Neuronal stem cell (in vitro differentiated cells): ENCODE data around the gene ALG1.
"Not testable (repeated sequence)": the region's sequence is repeated elsewhere in the genome, so short reads cannot be mapped to it uniquely, and the experiment has no call there.

Experiments
- DNase-seq: peaks from one replicate; pipeline ENCODE4 v3.0.0-alpha.2; 2013; ENCODE audit warnings: low spot score
- H2AFZ ChIP-seq: one replicate; pipeline ENCODE4 v1.6.1; 2013; ENCODE audit warnings: mild to moderate bottlenecking, low read length, inconsistent platforms
- H2AK5ac ChIP-seq: 2 replicates; pipeline ENCODE4 v1.6.1; 2013; ENCODE audit warnings: low read depth, mild to moderate bottlenecking, inconsistent platforms, low read length, moderate library complexity, mixed read lengths
- H2BK120ac ChIP-seq: 2 replicates; pipeline ENCODE4 v1.6.1; 2013; ENCODE audit warnings: low read depth, mild to moderate bottlenecking, inconsistent platforms, low read length, moderate library complexity, mixed read lengths
- H2BK12ac ChIP-seq: one replicate; pipeline ENCODE4 v1.6.1; 2013; ENCODE audit warnings: low read length, inconsistent platforms
- H2BK15ac ChIP-seq: 2 replicates; pipeline ENCODE4 v1.6.1; 2013; ENCODE audit warnings: mild to moderate bottlenecking, low read length, inconsistent platforms, mixed read lengths
- H2BK5ac ChIP-seq: one replicate; pipeline ENCODE4 v1.6.1; 2013; ENCODE audit warnings: inconsistent platforms, mild to moderate bottlenecking, low read length, moderate library complexity
- H3K14ac ChIP-seq: one replicate; pipeline ENCODE4 v1.6.1; 2013; ENCODE audit warnings: low read length, inconsistent platforms
- H3K18ac ChIP-seq: 2 replicates; pipeline ENCODE4 v1.6.1; 2013; ENCODE audit warnings: low read length, inconsistent platforms
- H3K23ac ChIP-seq: 2 replicates; pipeline ENCODE4 v1.6.1; 2013; ENCODE audit warnings: low read depth, mild to moderate bottlenecking, mixed read lengths, low read length, inconsistent platforms; ENCODE audit not compliant: poor library complexity
- H3K27ac ChIP-seq: replicated peaks from 3 replicates; pipeline ENCODE4 v1.5.1; 2013; ENCODE audit warnings: low read length, inconsistent platforms
- H3K27me3 ChIP-seq, 3 experiments: 2 replicates each; pipeline ENCODE4 v1.6.1; 2013; ENCODE audit warnings: low read length in 3 of 3, mild to moderate bottlenecking in 2 of 3, inconsistent platforms in 1 of 3, low read depth in 1 of 3, mixed read lengths in 1 of 3, moderate library complexity in 1 of 3; ENCODE audit not compliant: control insufficient read depth in 3 of 3, insufficient read depth in 3 of 3
- H3K36me3 ChIP-seq, 2 donors: replicated peaks in 1 of 2; 2 replicates each; pipeline ENCODE4 v1.6.1; 2013; ENCODE audit warnings: low read length in 2 of 2; ENCODE audit not compliant: control insufficient read depth in 2 of 2, insufficient read depth in 2 of 2
- H3K4ac ChIP-seq: 2 replicates; pipeline ENCODE4 v1.6.1; 2013; ENCODE audit warnings: inconsistent platforms, mild to moderate bottlenecking, low read length, moderate library complexity
- H3K4me1 ChIP-seq, 2 donors: 1 replicate in 1 of 2; 2 replicates in 1 of 2; pipeline ENCODE4 v1.6.1; 2013; ENCODE audit warnings: low read length in 2 of 2, low read depth in 1 of 2; ENCODE audit not compliant: control insufficient read depth in 2 of 2, insufficient read depth in 1 of 2
- H3K4me2 ChIP-seq: one replicate; pipeline ENCODE4 v1.6.1; 2013; ENCODE audit warnings: mild to moderate bottlenecking, low read length, inconsistent platforms; ENCODE audit not compliant: insufficient read depth, poor library complexity, severe bottlenecking
- H3K4me3 ChIP-seq, 2 donors: 2 replicates each; pipeline ENCODE4 v1.5.1; 2013; ENCODE audit warnings: low read length in 2 of 2, mild to moderate bottlenecking in 2 of 2, inconsistent platforms in 1 of 2, moderate library complexity in 1 of 2
- H3K79me1 ChIP-seq: one replicate; pipeline ENCODE4 v1.6.1; 2013; ENCODE audit warnings: low read depth, mild to moderate bottlenecking, inconsistent platforms, low read length, moderate library complexity
- H3K9ac ChIP-seq: one replicate; pipeline ENCODE4 v1.6.1; 2013; ENCODE audit warnings: mild to moderate bottlenecking, low read depth, low read length, inconsistent platforms; ENCODE audit not compliant: poor library complexity
- H3K9me3 ChIP-seq, 2 donors: replicated peaks in 1 of 2; 2 replicates each; pipeline versions ENCODE3 to v1.6.1; 2013; ENCODE audit warnings: low read length in 2 of 2, mild to moderate bottlenecking in 2 of 2, inconsistent platforms in 1 of 2, low read depth in 1 of 2, mixed read lengths in 1 of 2, moderate library complexity in 1 of 2; ENCODE audit not compliant: control insufficient read depth in 2 of 2, insufficient read depth in 1 of 2
- H4K8ac ChIP-seq: one replicate; pipeline ENCODE4 v1.6.1; 2013; ENCODE audit warnings: low read depth, mild to moderate bottlenecking, inconsistent platforms, low read length, moderate library complexity
- H4K91ac ChIP-seq: one replicate; pipeline ENCODE4 v1.6.1; 2013; ENCODE audit warnings: low read length, low read depth, mild to moderate bottlenecking, inconsistent platforms; ENCODE audit not compliant: poor library complexity
- WGBS, 2 donors: extraction: QIAGEN DNeasy Blood & Tissue Kit; methylation state at CpG; one replicate each; pipeline ENCODE4 v1.1.7; 2013; ENCODE audit warnings: missing lambda C conversion rate in 2 of 2, mixed read lengths in 1 of 2; ENCODE audit not compliant: insufficient read length in 2 of 2, insufficient replicate concordance in 1 of 2; ENCODE audit errors: extremely low coverage in 2 of 2; 5-methylcytosine and 5-hydroxymethylcytosine counted together

The ALG1 gene

GRCh38 chr16:5041600-5042133 is 30.0 kb upstream of the ALG1 start:
- no CpG with 5 or more reads among the region's 12 CpGs for WGBS, 2 donors

DNA sequence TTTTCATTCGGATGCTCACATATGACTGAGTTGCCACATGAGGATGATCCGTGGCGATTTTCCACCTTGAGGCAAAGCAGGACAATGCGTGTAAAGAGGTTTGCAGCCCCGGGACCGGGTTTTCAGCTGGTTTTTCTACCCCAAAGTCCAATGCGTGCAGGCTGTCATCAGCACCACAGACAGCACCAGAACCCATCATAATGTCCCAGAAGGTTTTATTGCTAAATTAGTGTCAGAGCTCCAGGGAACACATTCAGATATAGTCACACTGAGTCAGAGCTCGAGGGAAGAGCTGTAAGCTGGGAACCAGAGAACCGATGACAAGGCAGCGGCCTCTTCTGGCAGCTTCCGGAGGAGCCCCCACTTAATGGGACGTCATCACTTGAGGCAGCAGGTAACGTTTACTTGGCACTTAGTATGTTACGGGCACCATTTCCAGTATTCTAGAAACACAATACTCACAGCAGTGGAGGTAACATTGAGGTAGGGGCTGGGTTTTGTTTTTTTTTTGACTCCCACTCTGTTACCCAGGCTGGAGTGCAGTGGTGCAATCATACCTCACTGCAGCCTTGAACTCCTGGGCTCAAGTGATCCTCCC is 29.0 kb upstream of the ALG1 start:
- no peak overlapping the region for H3K9ac ChIP-seq
- no peaks in the 10 kb centered on the region for H3K9me3 ChIP-seq
- no peak overlapping the region for H2BK120ac ChIP-seq
- no peak overlapping the region for H3K14ac ChIP-seq
- H3K4me2 ChIP-seq, result no peak overlapping the region
- H3K27me3 ChIP-seq, result peaks cover 0 to 16% (median 0%) of the 10 kb centered on the region in 3 experiments
- H3K23ac ChIP-seq, result no peak overlapping the region
- no peaks in the 10 kb centered on the region for H3K4me1 ChIP-seq
- H2BK15ac ChIP-seq, result no peak overlapping the region
- DNase-seq, result no peak
- H3K4me3 ChIP-seq, result no peak overlapping the region
- no peaks in the 10 kb centered on the region for H3K36me3 ChIP-seq
- WGBS, 2 donors, result no CpG with 5 or more reads among the region's 14 CpGs
- no peaks in the 10 kb centered on the region for H3K79me1 ChIP-seq
- H4K91ac ChIP-seq, result no peak overlapping the region
- H2AK5ac ChIP-seq, result peak overlapping the region; percentile 17
- no peak overlapping the region for H4K8ac ChIP-seq
- no peak overlapping the region for H3K4ac ChIP-seq
- no peak overlapping the region for H3K27ac ChIP-seq
- no peak overlapping the region for H3K18ac ChIP-seq
- H2BK5ac ChIP-seq, result no peak overlapping the region
- H2BK12ac ChIP-seq, result no peak overlapping the region
- no peak overlapping the region for H2AFZ ChIP-seq

More at GRCh38 chr16:5041600-5042133, 30.0 kb upstream of the ALG1 start:
- no peak overlapping the region for H2BK5ac ChIP-seq
- no peak overlapping the region for H2AFZ ChIP-seq
- no peak overlapping the region for H3K23ac ChIP-seq
- no peaks in the 10 kb centered on the region for H3K36me3 ChIP-seq
- H3K9me3 ChIP-seq, result no peaks in the 10 kb centered on the region
- no peak overlapping the region for H3K14ac ChIP-seq
- H3K4me2 ChIP-seq, result no peak overlapping the region
- H3K79me1 ChIP-seq, result no peaks in the 10 kb centered on the region
- no peak overlapping the region for H3K4me3 ChIP-seq
- no peak overlapping the region for H2BK12ac ChIP-seq
- no peak overlapping the region for H4K91ac ChIP-seq
- H3K27me3 ChIP-seq, result peaks cover 0 to 16% (median 0%) of the 10 kb centered on the region in 3 experiments
- no peak overlapping the region for H3K27ac ChIP-seq
- H2BK15ac ChIP-seq, result no peak overlapping the region
- H2BK120ac ChIP-seq, result no peak overlapping the region
- DNase-seq, result no peak
- no peak overlapping the region for H2AK5ac ChIP-seq
- no peak overlapping the region for H4K8ac ChIP-seq
- no peak overlapping the region for H3K9ac ChIP-seq
- no peak overlapping the region for H3K4ac ChIP-seq
- H3K4me1 ChIP-seq, result peaks cover 0 to under 1% of the 10 kb centered on the region in 2 donors
- H3K18ac ChIP-seq, result no peak overlapping the region

DNA sequence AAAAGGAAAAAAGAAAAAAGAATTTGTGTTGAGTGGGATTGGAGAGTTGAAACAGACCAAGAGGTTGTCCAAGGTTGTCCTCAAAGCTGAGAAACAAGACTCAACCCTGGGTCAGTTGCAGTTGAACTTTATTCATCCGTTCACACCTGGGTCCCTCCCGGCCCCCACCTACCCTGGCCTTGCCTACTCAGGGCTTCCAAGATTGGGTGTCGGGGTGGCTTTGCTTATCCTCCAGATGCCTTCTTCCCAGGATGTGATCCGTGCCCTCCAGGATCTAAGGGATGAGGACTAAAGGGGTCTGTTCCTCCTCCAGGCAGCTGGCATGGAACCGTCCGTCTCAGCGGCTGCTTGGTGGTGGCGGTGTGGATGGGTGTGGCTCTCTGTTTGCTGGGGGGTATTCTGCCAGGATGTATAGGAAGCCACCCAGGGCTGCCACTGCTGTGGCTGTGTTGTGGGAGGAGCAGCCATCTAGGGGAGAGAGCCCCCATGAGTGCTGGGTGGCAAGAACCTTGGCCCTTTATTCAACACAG is 27.6 kb upstream of the ALG1 start:
- Histone ChIP-seq H2BK12ac (no peak overlapping the region), H3K14ac (no peak overlapping the region), H4K8ac (no peak overlapping the region), H3K9me3 (no peaks in the 10 kb centered on the region), H3K4me2 (no peak overlapping the region), H2BK5ac (peak overlapping the region; percentile 11), H4K91ac (no peak overlapping the region), H2AFZ (no peak overlapping the region), H3K79me1 (no peaks in the 10 kb centered on the region), H3K4me3 (no peak overlapping the region), H3K9ac (no peak overlapping the region), H3K36me3 (no peaks in the 10 kb centered on the region), H2BK120ac (no peak overlapping the region), H2AK5ac (no peak overlapping the region), H3K4me1 (no peaks in the 10 kb centered on the region), H3K4ac (peak overlapping the region; percentile 3), H3K23ac (peak overlapping the region; percentile 63), H3K27me3 (peaks cover 0 to 16% (median 0%) of the 10 kb centered on the region in 3 experiments), H2BK15ac (no peak overlapping the region), H3K27ac (no peak overlapping the region), H3K18ac (no peak overlapping the region)
- no CpG with 5 or more reads among the region's 8 CpGs for WGBS, 2 donors
- no peak for DNase-seq

DNA sequence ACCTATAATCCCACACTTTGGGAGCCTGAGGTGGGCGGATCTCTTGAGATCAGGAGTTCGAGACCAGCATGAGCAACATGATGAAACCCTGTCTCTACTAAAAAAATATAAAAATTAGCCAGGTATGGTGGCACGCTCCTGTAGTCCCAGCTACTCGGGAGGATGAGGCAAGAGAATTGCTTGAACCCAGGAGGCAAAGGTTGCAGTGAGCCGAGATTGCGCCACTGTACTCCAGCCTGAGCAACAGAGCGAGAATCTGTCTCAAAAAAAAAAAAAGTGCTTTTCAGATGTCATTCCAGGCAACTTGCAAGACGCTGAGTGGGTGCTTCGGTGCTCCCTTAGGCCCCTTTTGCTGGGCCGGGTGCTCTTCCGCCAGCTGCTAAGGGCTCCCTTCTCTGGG is 27.1 kb upstream of the ALG1 start:
- peaks cover 0 to 16% (median 0%) of the 10 kb centered on the region in 3 experiments for H3K27me3 ChIP-seq
- H3K79me1 ChIP-seq, H3K4ac ChIP-seq, H4K91ac ChIP-seq, H3K36me3 ChIP-seq, H3K4me3 ChIP-seq, H3K4me1 ChIP-seq, DNase-seq, H4K8ac ChIP-seq, H3K18ac ChIP-seq, H3K23ac ChIP-seq, H2BK15ac ChIP-seq, H2BK5ac ChIP-seq, H2BK120ac ChIP-seq, H2AK5ac ChIP-seq, H3K9me3 ChIP-seq, H3K27ac ChIP-seq, H2BK12ac ChIP-seq, H3K9ac ChIP-seq, H3K14ac ChIP-seq, H2AFZ ChIP-seq, H3K4me2 ChIP-seq: not testable (repeated sequence)
- WGBS, 2 donors, result no CpG with 5 or more reads among the region's 11 CpGs
